WTC11 (cell line): ENCODE measurements around the gene OR10A4. TPM values are rescaled to one million over a fixed set of nuclear protein-coding genes. Genes with fewer than 3 reads are reported as not detected.
A peak's percentile ranks its signal among the peaks of the same experiment; 100 is the strongest.

ENCODE experiments used
- ATAC-seq: fragments of 200-7000 bp; cut with Tn5 transposase; 2 replicates; pipeline ENCODE4 v1.10.0; 2021; ENCODE audit warnings: mild to moderate bottlenecking, moderate library complexity
- CTCF ChIA-PET: fragments of 300-600 bp; sonication (Branson Sonifier 250); formaldehyde crosslinking; loops from one replicate; lab custom pipeline; 2021; ENCODE audit warnings: antibody characterized with exemption; lab: Charles Lee
- POLR2A ChIA-PET: fragments of 350-600 bp; sonication (Branson Sonifier 250); formaldehyde crosslinking; loops from one replicate; lab custom pipeline; 2021; ENCODE audit warnings: antibody characterized with exemption; lab: Charles Lee
- DNase-seq: peaks from one replicate; pipeline ENCODE4 v3.0.0; 2021; ENCODE audit warnings: low spot score
- H3K27ac Mint-ChIP-seq: 2 replicates; pipeline ENCODE4 v1.8.0; 2021; ENCODE audit warnings: mixed read lengths
- H3K27me3 Mint-ChIP-seq: 2 replicates; pipeline ENCODE4 v1.8.0; 2021; ENCODE audit warnings: low read depth, mild to moderate bottlenecking, moderate library complexity, mixed read lengths
- H3K36me3 Mint-ChIP-seq: 2 replicates; pipeline ENCODE4 v1.8.0; 2021; ENCODE audit warnings: mixed read lengths
- H3K4me1 Mint-ChIP-seq: 2 replicates; pipeline ENCODE4 v1.8.0; 2022; ENCODE audit warnings: mixed read lengths
- H3K4me3 Mint-ChIP-seq: 2 replicates; pipeline ENCODE4 v1.8.0; 2021; ENCODE audit warnings: mild to moderate bottlenecking, moderate library complexity, mixed read lengths
- H3K9me3 Mint-ChIP-seq: 2 replicates; pipeline ENCODE4 v1.8.0; 2021; ENCODE audit warnings: mixed read lengths
- ATF1 ChIP-seq: sonication (generic); formaldehyde crosslinking; IDR thresholded peaks from 2 replicates; pipeline ENCODE4 v1.8.1; 2023; ENCODE audit warnings: mild to moderate bottlenecking, moderate library complexity, missing genetic modification reagents
- EMX1 ChIP-seq: fragments of 250-450 bp; sonication (Bioruptor Pico); IDR thresholded peaks from 2 replicates; pipeline ENCODE4 v1.8.0; 2021; ENCODE audit warnings: mild to moderate bottlenecking
- ETV6 ChIP-seq: sonication (generic); formaldehyde crosslinking; IDR thresholded peaks from 2 replicates; pipeline ENCODE4 v1.8.1; 2022; ENCODE audit warnings: mild to moderate bottlenecking, missing genetic modification reagents
- FOXP1 ChIP-seq: sonication (generic); formaldehyde crosslinking; IDR thresholded peaks from 2 replicates; pipeline ENCODE4 v1.8.0; 2022; ENCODE audit warnings: missing genetic modification reagents, mild to moderate bottlenecking, moderate library complexity, borderline replicate concordance
- MXD4 ChIP-seq: fragments of 250-450 bp; sonication (Bioruptor Pico); IDR thresholded peaks from 2 replicates; pipeline ENCODE4 v1.8.0; 2021; ENCODE audit warnings: mild to moderate bottlenecking, moderate library complexity, borderline replicate concordance
- MYBL2 ChIP-seq: sonication (generic); formaldehyde crosslinking; IDR thresholded peaks from 2 replicates; pipeline ENCODE4 v1.8.1; 2023; ENCODE audit warnings: mild to moderate bottlenecking, moderate library complexity, missing genetic modification reagents
- NFATC4 ChIP-seq: fragments of 250-450 bp; sonication (Bioruptor Pico); IDR thresholded peaks from 2 replicates; pipeline ENCODE4 v1.9.0; 2021; ENCODE audit warnings: mild to moderate bottlenecking
- NFYB ChIP-seq: sonication (generic); formaldehyde crosslinking; conservative IDR thresholded peaks from 2 replicates; pipeline ENCODE4 v1.8.0; 2022; ENCODE audit warnings: low read depth, missing genetic modification reagents
- NR2C2 ChIP-seq: sonication (generic); formaldehyde crosslinking; IDR thresholded peaks from 2 replicates; pipeline ENCODE4 v1.8.0; 2022; ENCODE audit warnings: mild to moderate bottlenecking, missing genetic modification reagents
- PRRX2 ChIP-seq: fragments of 250-450 bp; sonication (Bioruptor Pico); IDR thresholded peaks from 2 replicates; pipeline ENCODE4 v1.8.0; 2021; ENCODE audit warnings: mild to moderate bottlenecking
- SMAD4 ChIP-seq: sonication (generic); formaldehyde crosslinking; IDR thresholded peaks from 2 replicates; pipeline ENCODE4 v1.8.0; 2022; ENCODE audit warnings: mild to moderate bottlenecking, missing genetic modification reagents
- SOX15 ChIP-seq: fragments of 250-450 bp; sonication (Bioruptor Pico); IDR thresholded peaks from 2 replicates; pipeline ENCODE4 v1.9.0; 2021; ENCODE audit warnings: mild to moderate bottlenecking
- SP1 ChIP-seq: sonication (generic); formaldehyde crosslinking; conservative IDR thresholded peaks from 2 replicates; pipeline ENCODE4 v1.8.1; 2022; ENCODE audit warnings: missing genetic modification reagents
- TCF7 ChIP-seq: sonication (generic); formaldehyde crosslinking; IDR thresholded peaks from 2 replicates; pipeline ENCODE4 v1.8.0; 2022; ENCODE audit warnings: mild to moderate bottlenecking, low read depth, missing genetic modification reagents, moderate library complexity
- TEAD1 ChIP-seq: sonication (generic); formaldehyde crosslinking; IDR thresholded peaks from 2 replicates; pipeline ENCODE4 v1.8.0; 2022; ENCODE audit warnings: mild to moderate bottlenecking, missing genetic modification reagents
- ZNF121 ChIP-seq: sonication (generic); formaldehyde crosslinking; IDR thresholded peaks from 2 replicates; pipeline ENCODE4 v1.8.0; 2023; ENCODE audit warnings: missing genetic modification reagents
- ZNF138 ChIP-seq: sonication (generic); formaldehyde crosslinking; conservative IDR thresholded peaks from 2 replicates; pipeline ENCODE4 v1.8.1; 2022; ENCODE audit warnings: mild to moderate bottlenecking, moderate library complexity, missing genetic modification reagents
- ZNF232 ChIP-seq: sonication (generic); formaldehyde crosslinking; IDR thresholded peaks from 2 replicates; pipeline ENCODE4 v1.8.0; 2022; ENCODE audit warnings: mild to moderate bottlenecking, missing genetic modification reagents
- total RNA-seq: library from RNA; stranded (reverse); gene quantifications from 3 replicates; pipeline ENCODE4 v1.2.3, GENCODE V29; 2021
- TF ChIP-seq, protein P1 (sequence below): fragments of 250-450 bp; sonication (Bioruptor Pico); IDR thresholded peaks from 2 replicates; pipeline ENCODE4 v1.8.0; 2021; ENCODE audit warnings: mild to moderate bottlenecking
- TF ChIP-seq, protein P2 (sequence below): sonication (generic); formaldehyde crosslinking; IDR thresholded peaks from 2 replicates; pipeline ENCODE4 v1.8.0; 2023; ENCODE audit warnings: missing genetic modification reagents
- TF ChIP-seq, protein P3 (sequence below): sonication (generic); formaldehyde crosslinking; IDR thresholded peaks from 2 replicates; pipeline ENCODE4 v1.8.0; 2022; ENCODE audit warnings: mild to moderate bottlenecking, missing genetic modification reagents
- TF ChIP-seq, protein P4 (sequence below): sonication (generic); formaldehyde crosslinking; IDR thresholded peaks from 2 replicates; pipeline ENCODE4 v1.8.1; 2023; ENCODE audit warnings: mild to moderate bottlenecking, missing genetic modification reagents, moderate library complexity
- TF ChIP-seq, protein P5 (sequence below): sonication (generic); formaldehyde crosslinking; IDR thresholded peaks from 2 replicates; pipeline ENCODE4 v1.8.0; 2022; ENCODE audit warnings: mild to moderate bottlenecking, missing genetic modification reagents
- TF ChIP-seq, protein P6 (sequence below): sonication (generic); formaldehyde crosslinking; IDR thresholded peaks from 2 replicates; pipeline ENCODE4 v1.8.0; 2023; ENCODE audit warnings: mild to moderate bottlenecking, missing genetic modification reagents
- TF ChIP-seq, protein P7 (sequence below): fragments of 200-600 bp; IDR thresholded peaks from 2 replicates; pipeline ENCODE4 v1.8.0; 2022; ENCODE audit warnings: antibody characterized with exemption
- TF ChIP-seq, protein P8 (sequence below): sonication (generic); formaldehyde crosslinking; IDR thresholded peaks from 2 replicates; pipeline ENCODE4 v1.8.1; 2023; ENCODE audit warnings: mild to moderate bottlenecking, missing genetic modification reagents, moderate library complexity

OR10A4 gene
- total RNA-seq, 1 experiment from 2014 or later = not detected

DNA sequence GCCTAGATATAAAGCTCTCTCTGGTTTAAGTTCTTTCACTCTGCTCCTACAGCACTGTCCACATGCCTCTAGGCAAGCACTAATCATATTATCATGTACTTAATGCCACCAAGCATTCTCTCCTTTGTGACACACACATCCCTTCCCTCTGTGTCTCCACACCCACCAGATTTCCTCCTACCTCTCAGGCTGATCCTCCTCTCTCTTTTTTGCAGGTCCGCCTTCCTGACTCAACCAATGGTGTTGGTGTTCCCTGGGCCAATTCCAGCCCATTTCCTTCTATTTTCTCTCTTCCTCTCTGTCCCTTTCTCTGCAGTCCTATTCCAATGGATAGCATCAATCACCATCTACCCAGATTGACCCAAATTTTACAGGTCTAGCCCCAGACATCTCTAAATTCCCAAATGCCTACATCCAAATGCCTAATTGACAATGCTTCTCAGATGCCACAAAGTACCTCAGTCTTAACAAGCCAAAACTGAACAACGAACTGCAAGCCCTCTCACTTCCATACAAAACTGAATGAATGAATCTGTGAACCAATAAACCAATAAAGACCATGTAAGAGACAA is 49.3 kb downstream of the OR10A4 start:
- no peaks in the 10 kb centered on the region; the same call in 1 of the 2 replicates for H3K27me3 Mint-ChIP-seq
- peaks cover 36% of the 10 kb centered on the region for H3K4me1 Mint-ChIP-seq
- TF ChIP-seq, protein P1, sequence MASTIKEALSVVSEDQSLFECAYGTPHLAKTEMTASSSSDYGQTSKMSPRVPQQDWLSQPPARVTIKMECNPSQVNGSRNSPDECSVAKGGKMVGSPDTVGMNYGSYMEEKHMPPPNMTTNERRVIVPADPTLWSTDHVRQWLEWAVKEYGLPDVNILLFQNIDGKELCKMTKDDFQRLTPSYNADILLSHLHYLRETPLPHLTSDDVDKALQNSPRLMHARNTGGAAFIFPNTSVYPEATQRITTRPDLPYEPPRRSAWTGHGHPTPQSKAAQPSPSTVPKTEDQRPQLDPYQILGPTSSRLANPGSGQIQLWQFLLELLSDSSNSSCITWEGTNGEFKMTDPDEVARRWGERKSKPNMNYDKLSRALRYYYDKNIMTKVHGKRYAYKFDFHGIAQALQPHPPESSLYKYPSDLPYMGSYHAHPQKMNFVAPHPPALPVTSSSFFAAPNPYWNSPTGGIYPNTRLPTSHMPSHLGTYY = no peak
- 0 out of 2 replicates have a peak, but pooled peaks have one; percentile 30 for TF ChIP-seq PRRX2 (CRISPR knock-in tag)
- TF ChIP-seq, protein P2, sequence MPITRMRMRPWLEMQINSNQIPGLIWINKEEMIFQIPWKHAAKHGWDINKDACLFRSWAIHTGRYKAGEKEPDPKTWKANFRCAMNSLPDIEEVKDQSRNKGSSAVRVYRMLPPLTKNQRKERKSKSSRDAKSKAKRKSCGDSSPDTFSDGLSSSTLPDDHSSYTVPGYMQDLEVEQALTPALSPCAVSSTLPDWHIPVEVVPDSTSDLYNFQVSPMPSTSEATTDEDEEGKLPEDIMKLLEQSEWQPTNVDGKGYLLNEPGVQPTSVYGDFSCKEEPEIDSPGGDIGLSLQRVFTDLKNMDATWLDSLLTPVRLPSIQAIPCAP (CRISPR knock-in tag) = no peak
- TF ChIP-seq, protein P3, sequence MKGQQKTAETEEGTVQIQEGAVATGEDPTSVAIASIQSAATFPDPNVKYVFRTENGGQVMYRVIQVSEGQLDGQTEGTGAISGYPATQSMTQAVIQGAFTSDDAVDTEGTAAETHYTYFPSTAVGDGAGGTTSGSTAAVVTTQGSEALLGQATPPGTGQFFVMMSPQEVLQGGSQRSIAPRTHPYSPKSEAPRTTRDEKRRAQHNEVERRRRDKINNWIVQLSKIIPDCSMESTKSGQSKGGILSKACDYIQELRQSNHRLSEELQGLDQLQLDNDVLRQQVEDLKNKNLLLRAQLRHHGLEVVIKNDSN = no peak
- TF ChIP-seq ZNF138 = no peak
- no peak for TF ChIP-seq ZNF232 (CRISPR knock-in tag)
- no peak for TF ChIP-seq FOXP1
- TF ChIP-seq MYBL2 = no peak
- no peak for TF ChIP-seq SMAD4 (CRISPR knock-in tag)
- TF ChIP-seq SOX15 (CRISPR knock-in tag) = no peak
- TF ChIP-seq, protein P4, sequence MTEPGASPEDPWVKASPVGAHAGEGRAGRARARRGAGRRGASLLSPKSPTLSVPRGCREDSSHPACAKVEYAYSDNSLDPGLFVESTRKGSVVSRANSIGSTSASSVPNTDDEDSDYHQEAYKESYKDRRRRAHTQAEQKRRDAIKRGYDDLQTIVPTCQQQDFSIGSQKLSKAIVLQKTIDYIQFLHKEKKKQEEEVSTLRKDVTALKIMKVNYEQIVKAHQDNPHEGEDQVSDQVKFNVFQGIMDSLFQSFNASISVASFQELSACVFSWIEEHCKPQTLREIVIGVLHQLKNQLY (CRISPR knock-in tag) = no peak
- TF ChIP-seq SP1 (CRISPR knock-in tag) = 0 out of 2 replicates have a peak, but pooled peaks have one; percentile 12
- no peak for TF ChIP-seq MXD4 (CRISPR knock-in tag)
- TF ChIP-seq, protein P5, sequence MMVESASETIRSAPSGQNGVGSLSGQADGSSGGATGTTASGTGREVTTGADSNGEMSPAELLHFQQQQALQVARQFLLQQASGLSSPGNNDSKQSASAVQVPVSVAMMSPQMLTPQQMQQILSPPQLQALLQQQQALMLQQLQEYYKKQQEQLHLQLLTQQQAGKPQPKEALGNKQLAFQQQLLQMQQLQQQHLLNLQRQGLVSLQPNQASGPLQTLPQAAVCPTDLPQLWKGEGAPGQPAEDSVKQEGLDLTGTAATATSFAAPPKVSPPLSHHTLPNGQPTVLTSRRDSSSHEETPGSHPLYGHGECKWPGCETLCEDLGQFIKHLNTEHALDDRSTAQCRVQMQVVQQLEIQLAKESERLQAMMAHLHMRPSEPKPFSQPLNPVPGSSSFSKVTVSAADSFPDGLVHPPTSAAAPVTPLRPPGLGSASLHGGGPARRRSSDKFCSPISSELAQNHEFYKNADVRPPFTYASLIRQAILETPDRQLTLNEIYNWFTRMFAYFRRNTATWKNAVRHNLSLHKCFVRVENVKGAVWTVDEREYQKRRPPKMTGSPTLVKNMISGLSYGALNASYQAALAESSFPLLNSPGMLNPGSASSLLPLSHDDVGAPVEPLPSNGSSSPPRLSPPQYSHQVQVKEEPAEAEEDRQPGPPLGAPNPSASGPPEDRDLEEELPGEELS (CRISPR knock-in tag) = no peak
- peak; percentile 30; the same call in 1 of the 2 replicates for TF ChIP-seq ETV6 (CRISPR knock-in tag)
- TF ChIP-seq EMX1 (CRISPR knock-in tag) = no peak
- TF ChIP-seq, protein P6, sequence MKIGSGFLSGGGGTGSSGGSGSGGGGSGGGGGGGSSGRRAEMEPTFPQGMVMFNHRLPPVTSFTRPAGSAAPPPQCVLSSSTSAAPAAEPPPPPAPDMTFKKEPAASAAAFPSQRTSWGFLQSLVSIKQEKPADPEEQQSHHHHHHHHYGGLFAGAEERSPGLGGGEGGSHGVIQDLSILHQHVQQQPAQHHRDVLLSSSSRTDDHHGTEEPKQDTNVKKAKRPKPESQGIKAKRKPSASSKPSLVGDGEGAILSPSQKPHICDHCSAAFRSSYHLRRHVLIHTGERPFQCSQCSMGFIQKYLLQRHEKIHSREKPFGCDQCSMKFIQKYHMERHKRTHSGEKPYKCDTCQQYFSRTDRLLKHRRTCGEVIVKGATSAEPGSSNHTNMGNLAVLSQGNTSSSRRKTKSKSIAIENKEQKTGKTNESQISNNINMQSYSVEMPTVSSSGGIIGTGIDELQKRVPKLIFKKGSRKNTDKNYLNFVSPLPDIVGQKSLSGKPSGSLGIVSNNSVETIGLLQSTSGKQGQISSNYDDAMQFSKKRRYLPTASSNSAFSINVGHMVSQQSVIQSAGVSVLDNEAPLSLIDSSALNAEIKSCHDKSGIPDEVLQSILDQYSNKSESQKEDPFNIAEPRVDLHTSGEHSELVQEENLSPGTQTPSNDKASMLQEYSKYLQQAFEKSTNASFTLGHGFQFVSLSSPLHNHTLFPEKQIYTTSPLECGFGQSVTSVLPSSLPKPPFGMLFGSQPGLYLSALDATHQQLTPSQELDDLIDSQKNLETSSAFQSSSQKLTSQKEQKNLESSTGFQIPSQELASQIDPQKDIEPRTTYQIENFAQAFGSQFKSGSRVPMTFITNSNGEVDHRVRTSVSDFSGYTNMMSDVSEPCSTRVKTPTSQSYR = no peak
- no peak for TF ChIP-seq TEAD1
- TF ChIP-seq, protein P7, sequence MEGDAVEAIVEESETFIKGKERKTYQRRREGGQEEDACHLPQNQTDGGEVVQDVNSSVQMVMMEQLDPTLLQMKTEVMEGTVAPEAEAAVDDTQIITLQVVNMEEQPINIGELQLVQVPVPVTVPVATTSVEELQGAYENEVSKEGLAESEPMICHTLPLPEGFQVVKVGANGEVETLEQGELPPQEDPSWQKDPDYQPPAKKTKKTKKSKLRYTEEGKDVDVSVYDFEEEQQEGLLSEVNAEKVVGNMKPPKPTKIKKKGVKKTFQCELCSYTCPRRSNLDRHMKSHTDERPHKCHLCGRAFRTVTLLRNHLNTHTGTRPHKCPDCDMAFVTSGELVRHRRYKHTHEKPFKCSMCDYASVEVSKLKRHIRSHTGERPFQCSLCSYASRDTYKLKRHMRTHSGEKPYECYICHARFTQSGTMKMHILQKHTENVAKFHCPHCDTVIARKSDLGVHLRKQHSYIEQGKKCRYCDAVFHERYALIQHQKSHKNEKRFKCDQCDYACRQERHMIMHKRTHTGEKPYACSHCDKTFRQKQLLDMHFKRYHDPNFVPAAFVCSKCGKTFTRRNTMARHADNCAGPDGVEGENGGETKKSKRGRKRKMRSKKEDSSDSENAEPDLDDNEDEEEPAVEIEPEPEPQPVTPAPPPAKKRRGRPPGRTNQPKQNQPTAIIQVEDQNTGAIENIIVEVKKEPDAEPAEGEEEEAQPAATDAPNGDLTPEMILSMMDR = no peak
- TF ChIP-seq NFYB (CRISPR knock-in tag) = no peak
- TF ChIP-seq ATF1 (CRISPR knock-in tag) = no peak
- TF ChIP-seq NR2C2 (CRISPR knock-in tag) = no peak
- TF ChIP-seq, protein P8, sequence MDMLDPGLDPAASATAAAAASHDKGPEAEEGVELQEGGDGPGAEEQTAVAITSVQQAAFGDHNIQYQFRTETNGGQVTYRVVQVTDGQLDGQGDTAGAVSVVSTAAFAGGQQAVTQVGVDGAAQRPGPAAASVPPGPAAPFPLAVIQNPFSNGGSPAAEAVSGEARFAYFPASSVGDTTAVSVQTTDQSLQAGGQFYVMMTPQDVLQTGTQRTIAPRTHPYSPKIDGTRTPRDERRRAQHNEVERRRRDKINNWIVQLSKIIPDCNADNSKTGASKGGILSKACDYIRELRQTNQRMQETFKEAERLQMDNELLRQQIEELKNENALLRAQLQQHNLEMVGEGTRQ (CRISPR knock-in tag) = no peak
- TF ChIP-seq TCF7 (CRISPR knock-in tag) = no peak
- no peak for TF ChIP-seq NFATC4 (CRISPR knock-in tag)
- no peak for TF ChIP-seq ZNF121 (CRISPR knock-in tag)
- ATAC-seq = peak; percentile 53
- peak overlapping the region; percentile 99 for H3K4me3 Mint-ChIP-seq
- H3K9me3 Mint-ChIP-seq = no peaks in the 10 kb centered on the region
- DNase-seq = no peak
- ChIA-PET CTCF (interaction anchor here (0.8 to 4.7 kb wide), 6 partner anchors 11 to 220 kb away, joined by 3 to 22 read pairs (median 8); partner anchors contain the start of gene NLRP14), POLR2A (no interaction called here)
- H3K36me3 Mint-ChIP-seq = peaks cover 5% of the 10 kb centered on the region; the same call in 1 of the 2 replicates
- H3K27ac Mint-ChIP-seq = peak overlapping the region; percentile 95
